Measurements from ENCODE around the gene TF.
A peak's percentile ranks its signal among the peaks of the same experiment; 100 is the strongest.

The TF gene

DNA sequence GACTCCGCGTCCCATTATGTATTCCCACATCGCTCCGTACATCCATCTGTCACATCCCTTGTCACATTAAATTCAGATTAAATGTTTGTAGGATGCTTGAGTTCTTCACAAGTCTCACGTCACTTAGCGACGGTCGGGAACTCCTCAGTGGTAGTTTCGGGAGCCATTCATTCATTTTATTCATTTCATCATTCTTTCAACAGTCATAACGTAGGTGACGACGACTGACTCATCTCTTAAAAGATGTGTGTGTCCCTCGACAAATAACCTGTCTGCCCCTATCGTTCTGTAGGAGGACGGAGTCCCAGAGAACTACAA lies 59.1 kb downstream of the TF start:
- no peak for DNase-seq (ENCODE audit: low read depth, low spot score)

DNA sequence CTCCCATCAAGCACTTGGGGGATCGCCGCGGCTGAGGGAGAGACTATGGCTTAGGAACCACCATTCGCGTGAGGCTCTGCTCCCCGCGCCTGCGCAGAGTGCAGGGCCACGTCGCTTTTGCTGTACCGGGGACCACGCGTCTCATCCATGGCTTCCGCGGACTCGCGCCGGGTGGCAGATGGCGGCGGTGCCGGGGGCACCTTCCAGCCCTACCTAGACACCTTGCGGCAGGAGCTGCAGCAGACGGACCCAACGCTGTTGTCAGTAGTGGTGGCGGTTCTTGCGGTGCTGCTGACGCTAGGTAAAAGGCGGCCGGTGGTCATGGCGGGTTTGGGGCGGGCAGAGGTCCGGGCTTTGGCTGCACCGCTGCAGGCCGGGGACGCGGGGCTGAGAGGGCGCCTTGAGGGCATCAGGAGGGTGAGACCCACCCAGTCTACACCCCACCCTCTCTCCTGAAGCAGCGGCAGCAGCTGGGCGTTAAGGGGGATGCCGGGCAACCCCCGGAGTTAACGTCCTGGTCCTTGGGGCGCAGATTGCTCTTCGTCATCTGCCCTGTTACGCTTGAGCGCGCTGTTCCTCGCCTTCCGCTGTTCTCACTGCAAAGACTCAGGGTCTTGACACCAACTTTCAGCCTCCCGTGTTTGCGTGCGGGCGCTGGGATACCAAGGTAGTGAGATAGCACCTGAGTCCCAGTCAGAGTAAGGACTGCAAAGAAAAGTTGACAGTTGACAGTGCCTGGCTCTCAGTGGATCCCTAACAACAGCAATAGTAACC lies 59.7 kb downstream of the TF start, which contains the start of gene SRPRB:
TSS of gene SRPRB (plus strand) at position 114 of the 774 bp plus-strand sequence. CDS start at position 148, 34 bp downstream.
- peak; percentile 70 for DNase-seq (ENCODE audit: low read depth, low spot score)

DNA sequence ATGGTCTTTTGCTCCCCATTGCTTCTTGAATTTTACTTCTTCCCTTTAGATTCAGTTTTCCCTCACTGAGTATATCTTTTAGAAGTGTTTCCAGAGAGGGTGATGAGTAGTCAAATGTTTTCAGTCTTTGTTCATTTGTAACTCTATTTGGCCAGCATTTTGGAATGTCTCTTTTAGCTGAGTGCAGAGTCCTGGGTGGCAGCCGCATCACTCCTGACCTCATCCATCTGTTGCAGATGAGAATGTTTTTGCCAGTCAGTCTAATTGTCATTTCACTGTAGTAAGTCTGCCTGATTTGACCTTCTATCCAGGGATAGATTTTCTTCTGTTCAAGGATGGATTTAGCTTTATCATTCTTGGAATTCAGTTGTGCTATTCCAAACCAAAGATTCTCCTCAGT lies 66.7 kb downstream of the TF start:
- no peak for DNase-seq (ENCODE audit: low read depth, low spot score)

DNA sequence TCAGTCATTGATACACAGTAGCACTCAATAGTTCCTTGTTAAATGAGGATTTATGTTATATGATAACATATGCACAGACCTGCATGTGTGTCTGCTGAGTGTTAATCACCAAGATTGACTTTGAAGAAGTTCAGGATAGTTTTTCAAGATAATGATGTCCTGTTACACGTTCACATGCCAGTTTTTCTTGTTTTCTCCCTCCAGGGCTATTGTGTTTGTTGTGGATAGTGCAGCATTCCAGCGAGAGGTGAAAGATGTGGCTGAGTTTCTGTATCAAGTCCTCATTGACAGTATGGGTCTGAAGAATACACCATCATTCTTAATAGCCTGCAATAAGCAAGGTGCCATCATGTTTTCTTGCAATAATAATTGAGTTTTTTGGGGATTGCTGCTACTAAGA lies 69.2 kb downstream of the TF start:
- no peak for DNase-seq (ENCODE audit: low read depth, low spot score)

DNA sequence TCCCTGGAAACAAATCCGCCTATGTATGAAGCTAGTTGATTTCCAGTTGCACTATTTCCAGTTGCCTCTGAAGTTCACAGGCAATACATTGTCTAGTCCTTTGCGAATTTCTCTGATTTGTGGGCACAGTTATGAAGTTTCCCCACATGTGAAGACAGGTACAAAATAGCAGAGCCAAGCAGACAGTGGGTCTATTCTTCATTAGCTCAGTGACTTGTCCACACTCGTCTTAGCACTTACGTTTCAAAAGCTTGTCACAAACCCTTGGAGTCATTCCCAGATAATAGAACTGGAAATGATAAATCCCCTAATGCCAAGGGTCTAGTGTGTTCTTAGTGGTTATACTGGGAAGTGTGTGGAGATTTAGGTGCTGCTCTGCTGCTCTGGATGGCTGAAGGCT lies 73.9 kb downstream of the TF start:
- DNase-seq (ENCODE audit: low read depth, low spot score), result no peak

DNA sequence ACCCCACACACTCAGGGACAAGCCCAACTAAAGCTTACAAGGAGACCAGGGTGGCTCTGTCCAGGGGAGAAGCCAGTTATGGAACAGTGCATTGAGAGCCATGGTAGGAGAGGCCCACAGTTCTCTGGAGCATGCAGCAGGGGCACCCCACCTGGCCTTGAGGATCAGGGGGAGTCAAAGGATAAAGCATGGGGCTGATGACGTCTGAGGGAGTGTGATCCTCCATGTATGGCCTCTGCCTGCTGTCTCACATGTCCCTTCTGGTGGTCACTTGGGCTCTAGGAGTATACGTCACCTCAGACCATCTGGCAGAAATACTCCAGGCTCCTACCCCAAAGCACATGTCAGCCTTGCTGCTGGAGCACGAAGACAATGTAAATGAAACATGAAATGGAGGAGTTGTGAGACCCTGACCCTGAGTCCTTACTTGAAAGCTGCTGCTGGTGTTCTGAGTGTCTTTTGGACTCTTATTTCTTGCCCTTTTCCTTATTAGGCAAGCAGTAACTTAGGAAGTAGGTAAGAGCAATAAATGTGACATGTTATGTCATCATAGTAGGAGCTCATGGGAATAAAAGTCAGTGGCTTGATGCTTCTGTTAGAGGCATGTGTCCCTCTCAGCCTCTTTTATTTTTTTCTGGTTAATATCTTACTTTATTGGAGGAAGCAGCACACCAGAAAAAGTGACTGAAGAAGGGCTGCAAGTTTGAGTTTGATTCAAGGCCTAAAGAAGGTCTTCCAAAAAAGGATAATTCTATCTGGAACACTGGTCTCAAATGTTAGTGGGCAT lies 74.9 kb downstream of the TF start:
- DNase-seq (ENCODE audit: low read depth, low spot score), result no peak

DNA sequence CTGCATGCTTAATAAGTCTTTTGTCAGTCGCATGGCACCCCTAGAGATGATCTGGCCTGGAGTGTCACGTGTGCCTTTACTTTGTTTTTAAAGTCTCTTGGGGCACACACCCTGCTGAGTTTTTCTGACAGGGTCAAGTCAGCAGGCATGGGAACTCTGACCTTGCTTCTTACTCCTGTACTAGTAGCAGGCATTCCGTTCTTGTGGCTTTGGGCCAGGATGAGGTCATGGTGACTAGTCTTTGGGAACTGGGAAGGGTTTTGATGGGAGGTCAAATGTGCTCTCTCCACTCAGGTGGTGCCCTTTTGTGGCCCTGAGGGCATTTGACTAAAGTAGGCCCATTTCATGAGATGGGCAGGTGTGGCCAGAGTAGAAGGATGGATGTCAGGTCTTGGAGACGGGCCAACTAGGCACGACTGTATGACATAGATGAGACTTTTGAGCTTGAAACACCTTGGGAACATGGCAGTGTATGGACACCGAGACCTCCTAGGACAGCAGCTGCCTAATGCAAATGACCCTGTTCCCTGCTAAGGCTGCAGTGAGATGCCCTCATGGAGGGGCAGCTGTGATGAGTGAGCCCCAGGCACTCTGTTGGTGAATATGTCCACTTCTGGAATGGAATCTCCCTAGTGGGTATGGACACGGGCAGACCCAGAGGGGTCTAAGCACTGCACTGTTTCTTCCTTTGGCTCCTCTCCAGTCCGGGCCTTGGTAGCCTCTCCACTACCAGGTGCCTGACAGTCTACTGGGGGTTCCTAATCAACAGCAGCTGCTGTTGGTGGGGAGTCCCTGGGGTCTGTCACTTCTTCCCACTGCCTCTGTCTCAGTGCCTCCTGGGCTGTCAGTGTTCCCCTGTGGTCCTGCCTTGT lies 75.8 kb downstream of the TF start:
- peak; percentile 50 for DNase-seq (ENCODE audit: low read depth, low spot score)

DNA sequence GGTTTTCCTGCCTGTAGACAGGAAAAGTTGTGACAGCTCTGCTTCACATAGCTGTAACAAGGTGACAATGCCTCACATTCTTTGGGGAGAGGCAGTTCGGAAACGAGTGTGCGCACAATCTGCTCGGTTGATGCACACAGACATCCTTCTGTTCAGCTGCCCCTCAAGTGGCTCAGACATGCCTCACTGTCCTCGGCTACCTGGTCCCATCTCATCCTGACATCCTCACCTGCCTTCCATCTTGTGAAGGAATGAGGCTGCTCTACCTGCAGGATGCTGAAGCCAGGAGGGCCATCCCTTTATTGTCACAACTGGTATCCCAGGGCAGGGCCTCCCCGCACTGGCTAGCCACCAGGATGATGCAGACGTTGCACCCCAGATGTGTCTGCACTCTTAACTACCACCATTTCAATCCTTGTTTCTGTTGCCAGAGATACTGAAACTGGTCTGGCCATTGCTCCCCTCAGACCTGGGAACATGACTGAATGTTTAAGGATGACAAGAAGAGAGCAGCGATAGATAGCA lies 78.8 kb downstream of the TF start:
- DNase-seq (ENCODE audit: low read depth, low spot score), result no peak

DNA sequence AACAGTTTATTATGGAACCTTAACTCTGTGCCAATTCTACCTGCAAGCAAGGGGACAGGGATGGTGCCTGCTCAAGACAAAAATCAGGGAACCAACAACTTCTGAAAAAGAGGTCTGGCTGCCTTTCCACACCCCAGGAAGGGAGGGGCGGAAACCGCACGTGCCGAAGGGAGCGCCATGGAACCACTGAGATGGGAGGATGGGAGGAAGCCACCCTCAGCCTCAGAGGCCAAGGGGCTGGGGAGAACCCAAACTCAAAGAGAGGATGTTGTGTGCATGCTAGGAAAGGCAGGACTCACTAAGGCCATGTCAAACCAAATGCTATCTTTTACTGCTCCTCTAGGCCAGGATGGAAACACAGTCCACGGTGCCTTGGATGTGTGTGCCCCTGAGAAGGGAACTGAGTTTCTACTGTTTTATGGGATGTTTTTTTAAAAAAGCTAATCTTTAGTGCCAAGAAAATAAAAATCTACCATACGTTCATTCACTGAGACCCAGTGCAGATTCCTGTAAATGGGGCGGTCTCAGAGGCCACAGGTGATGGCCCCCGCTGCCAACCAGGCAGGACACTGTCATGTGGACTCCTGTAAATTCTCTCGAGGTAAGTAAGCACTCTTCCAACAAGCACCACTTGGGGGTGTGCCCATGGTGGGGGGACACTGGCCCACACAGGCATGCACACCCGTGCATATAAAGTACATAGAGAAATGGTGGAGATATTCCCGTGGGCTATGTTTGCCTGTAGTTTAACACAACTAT lies 80.0 kb downstream of the TF start:
- no peak for DNase-seq (ENCODE audit: low read depth, low spot score)

DNA sequence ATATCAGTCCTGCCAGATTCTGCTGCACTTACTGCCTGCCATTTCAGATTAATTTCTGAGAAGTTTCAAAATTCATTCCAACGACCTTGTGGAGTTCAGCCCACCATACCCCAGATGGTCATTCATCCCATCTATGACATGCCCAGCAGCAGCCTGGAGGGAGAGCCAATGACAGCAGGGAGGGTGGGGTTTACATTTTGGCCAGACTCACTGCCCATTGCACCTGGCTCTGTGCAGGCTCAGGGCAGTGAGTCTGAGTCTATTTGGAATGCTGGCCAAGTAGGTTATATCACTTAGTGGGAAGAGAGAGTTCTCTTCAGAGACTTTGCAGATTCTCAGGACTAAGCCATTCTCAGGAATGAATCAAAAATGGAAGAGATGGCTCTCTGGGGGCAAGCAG lies 80.9 kb downstream of the TF start:
- DNase-seq (ENCODE audit: low read depth, low spot score), result no peak

DNA sequence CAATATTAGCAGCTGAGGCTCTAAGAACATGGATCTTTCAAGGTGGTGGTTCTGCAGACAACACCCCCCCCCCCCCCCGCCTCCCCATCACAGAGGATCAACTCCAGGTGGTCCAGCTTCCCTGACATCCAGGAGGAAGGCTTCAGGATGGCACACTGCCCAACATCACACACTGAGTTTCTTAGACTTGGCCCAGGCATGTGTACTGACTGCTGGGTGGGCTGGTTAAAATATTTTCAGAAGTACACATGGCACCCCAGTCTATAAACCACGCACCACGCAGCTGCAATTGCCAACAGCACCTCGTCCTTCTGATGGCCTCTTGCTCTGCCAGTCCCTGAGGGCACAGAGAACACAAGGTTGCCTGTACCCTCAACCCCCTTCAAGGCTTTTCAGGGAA lies 81.5 kb downstream of the TF start:
- DNase-seq (ENCODE audit: low read depth, low spot score), result no peak

DNA sequence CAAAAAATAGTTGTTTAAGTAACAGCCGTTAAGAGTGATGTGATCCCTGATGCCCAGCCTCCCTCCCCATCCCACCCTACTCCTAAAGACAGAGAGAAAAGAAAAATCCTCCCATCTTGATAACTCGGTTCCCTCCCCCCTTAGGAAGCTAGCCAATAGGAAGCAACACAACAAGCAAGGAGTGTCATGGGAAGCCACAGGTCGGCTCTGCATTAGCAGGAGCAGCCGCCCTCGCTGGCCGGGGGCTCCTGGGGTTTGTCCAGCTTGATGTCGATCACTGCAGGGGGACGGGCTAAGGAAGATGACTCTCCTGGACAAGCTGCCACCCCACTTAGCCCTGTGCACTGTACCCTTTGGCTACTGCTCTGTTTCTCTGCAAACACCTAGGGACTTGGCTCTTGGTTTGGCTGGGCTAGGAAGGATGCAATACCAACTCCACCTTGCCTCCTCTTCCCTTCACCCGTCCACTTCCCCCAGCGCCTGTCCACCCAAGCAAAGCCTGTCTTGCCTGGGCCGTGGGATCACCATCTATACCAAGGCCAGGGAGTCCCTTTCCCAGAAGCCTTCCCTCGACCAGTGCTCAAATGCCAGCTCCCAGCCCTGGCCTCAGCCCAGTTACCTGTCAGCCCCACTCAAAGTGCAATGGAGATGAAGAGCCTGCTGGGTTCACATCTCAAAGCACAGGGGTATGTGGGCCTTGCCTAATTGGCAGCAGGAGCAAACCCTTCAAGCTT lies 82.5 kb downstream of the TF start:
- DNase-seq (ENCODE audit: low read depth, low spot score), result peak; percentile 28

DNA sequence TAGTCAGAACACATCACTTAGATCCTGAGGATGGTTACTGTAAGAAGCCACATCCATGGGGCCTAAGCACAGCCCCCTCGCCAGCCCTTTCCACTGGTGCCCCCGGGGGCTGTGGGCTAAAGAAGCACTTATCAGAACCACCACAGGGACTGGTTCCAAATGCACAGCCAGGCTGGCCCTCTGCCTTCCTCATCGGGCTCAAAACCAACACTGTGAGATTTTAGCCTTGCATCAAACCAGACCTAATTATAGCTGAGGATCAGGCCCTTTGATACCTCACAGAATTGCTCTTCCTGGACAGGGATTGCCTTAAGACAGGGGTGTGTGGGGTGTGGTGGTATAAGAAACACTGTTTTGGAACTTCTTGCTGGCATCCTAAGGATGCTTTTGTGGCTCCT lies 83.1 kb downstream of the TF start:
- DNase-seq (ENCODE audit: low read depth, low spot score), result no peak

DNA sequence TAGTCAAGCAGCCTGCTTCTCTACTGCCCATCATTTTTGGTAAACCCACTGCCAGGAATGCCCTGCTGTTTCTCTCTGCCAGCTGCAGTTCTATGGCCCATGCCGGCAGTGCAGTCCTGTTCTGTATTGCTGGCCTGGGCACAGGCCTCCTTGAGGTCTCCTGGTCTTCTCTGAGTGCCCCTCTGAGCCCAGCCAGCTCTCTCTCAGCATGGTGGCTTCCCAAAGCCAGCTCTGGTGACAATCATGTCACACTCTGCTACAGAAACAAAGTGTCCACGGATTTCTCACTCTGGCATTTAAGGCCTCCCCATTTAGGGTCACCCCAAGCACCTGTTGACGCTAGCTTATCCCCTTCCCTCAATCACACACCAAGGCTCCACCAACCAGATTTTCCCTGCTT lies 83.9 kb downstream of the TF start:
- no peak for DNase-seq (ENCODE audit: low read depth, low spot score)

DNA sequence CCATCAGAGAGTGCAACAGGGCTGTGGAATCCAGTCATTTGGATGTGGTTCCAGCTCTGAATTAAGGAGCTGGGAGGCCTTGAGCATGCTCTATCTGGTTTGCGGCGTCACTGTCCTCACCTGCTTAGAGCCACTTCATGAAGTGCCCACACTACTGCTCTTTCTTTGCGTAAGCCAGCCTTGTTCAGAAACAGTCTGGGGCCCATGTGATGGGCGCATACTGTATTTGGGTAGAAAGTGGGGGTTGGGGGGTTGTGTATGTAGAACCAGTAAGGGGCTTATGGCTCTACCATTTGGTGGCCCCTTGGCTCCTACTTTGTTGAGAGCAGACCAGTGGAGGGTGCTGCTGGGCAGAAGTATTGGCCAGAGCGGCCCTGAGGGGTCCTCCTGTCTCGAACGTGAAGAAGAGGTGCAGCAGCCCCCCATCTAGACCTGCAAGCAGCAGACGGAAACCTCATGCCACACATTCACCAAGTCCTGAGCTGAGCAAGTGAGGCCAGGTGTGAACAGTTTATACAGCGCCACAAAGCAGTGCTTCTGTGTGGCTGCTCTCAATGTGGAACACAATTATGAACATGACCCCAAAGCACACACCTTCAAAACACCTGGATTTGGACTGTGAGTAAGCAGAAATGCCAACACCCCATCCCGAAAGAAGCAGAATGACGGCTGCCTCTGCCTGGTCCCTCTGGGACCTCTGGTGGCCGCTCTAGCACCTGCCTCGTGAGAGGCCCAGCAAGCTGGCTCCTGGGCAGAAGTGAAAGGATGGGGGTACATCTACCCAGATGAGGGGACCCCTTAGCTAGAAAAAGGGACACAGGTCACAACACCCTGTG lies 86.0 kb downstream of the TF start:
- no peak for DNase-seq (ENCODE audit: low read depth, low spot score)

DNA sequence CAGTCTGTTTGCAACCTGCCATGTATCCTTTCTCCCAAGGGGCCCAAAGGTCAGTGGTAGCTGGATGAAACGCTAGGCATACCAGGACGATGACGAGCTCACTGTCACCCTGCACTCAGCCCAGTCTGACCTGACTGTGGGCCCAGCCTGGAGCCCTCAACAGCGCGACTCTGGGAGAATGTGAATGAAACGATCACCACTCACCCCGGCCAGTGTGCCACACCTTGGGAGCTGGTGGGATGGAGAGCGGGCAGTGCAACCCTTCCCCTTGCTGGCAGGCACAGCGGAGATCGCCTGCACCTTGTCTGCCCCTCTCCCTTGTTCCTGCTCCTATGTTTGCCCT lies 86.6 kb downstream of the TF start:
- DNase-seq (ENCODE audit: low read depth, low spot score), result no peak

DNA sequence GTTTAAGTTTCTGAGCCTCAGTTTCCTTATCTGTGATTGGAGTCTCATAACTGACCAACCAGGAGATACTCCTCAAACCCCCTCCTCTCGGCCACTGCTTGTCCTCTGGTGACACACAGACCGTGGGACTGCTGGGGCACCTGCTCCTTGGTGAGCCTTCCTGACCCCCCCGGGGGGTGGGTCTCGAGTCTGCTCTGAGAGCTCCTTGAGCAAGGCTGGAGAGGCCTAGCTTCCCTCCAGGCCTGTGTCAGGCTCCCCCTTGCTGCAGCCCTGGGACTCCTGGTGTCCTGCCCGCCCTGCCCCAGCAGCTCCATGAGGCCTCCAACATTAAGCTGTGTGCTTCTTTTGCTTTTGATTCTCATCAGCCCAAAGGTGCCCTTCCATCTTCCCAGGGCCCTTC lies 87.1 kb downstream of the TF start:
- DNase-seq (ENCODE audit: low read depth, low spot score), result no peak

DNA sequence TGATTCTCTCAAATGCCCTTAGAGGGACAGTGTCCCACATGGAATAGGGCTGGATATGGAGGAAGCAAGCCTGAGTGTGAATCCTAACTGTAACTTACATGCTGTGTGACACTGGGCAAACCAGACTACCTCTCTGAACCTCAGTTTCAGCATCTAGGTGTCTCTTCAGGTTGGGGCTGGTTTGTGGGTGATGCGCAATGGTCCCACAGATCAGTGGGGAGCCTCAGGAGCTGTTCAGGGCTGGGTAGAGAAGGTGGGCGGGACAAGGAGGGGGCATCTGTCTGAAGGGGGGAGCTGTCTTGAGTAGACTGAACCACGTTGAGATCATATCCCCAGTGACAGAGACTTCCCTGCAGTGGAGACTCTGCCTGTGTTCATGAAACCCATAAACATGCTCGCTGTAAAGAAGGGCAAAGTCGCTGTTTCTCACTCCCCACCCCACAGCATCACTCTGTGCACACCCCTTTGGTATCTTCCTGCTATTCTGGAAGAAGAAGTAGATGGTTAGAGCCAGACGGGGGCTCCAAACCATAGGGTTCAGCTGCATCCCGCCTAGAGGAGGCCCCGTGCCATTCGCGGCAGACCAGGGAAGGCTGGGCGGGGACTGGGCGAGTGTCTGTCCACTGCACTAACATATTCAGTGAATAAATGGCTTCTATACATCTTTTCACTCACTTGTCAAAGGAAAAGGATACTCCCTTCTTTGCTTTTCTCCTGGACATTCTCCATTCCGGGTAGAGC lies 87.9 kb downstream of the TF start:
- DNase-seq (ENCODE audit: low read depth, low spot score), result no peak

Data from iPS DF 19.7 (cell line).